ENCODE results near the gene TMEM30B.

Gene TMEM30B

DNA sequence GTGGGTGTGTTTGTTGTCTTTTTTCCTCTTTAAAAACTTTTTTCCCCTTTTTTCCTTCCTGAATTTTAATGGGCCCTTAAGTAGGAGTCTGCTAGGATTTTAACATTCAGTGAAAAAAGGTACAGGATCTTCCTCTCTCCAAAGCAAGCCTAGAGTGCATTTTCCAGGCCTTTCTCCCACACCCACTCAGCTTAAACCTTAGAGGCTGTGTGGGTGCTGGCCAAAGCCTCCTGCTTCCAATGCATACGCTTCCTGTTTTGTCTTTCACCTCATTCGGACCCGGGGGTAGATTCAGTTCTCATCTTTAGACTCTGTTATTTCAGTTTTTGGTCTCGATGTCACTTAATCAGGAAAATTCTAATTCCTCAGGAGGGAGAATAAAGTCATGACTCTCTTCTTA, 51.2 kb downstream of the TMEM30B start:
- no peak for DNase-seq

DNA sequence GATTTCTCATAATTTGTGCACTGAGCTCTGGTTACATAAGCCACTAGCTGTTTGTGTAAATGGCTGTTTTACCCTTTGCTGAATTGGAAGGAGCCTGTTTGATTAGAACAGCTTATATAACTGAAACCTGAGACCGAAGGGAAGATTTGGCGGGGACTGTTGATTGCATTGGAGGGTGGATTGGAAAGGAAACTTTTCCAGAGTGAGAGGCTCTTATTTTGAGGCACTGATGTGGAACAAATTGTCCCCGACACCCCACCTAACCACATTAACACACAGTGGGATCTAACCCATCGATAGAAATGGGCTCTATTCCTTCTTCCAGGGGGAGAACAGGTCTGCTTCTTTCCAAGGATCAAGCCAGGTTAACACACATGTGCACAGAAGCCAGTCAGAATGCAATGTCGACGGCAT, 51.7 kb downstream of the TMEM30B start:
- peak; percentile 97 for DNase-seq

DNA sequence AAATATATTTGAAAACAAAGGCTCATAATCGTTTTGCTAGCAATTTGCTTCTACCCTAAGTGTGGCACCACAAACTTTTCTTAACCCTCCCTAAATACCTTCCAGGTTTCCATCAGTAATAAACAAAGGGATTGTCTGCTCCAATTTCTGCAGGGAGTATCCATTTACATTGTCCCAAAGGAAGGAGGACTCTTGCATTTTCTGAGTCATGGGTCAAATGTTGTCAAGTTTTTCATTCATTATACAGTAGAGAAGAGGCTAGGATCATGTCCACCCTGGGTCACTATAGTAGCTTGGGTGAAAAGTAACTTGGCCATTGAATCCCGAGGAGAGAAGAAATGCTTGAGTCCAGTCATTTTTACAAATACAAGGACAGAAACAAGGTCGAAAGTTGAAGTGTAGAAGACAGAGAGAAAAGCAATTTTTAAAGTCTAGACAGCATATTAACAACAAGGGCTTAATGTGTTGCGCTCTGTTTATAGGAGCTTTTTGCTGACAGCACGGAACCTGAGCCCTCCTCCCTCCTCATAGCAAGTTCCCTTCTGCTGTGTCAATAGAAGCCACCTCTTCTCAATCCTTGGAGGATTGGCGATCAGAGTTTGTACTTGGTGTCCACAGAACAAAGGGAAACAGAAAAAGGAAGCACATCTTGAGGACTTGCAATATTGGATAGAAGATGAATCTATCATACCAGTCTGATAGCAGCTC, 53.1 kb downstream of the TMEM30B start:
- DNase-seq, result no peak
